WTC11 (cell line): ENCODE measurements around the gene SNU13.
"Not testable (repeated sequence)": the region's sequence is repeated elsewhere in the genome, so short reads cannot be mapped to it uniquely, and the experiment has no call there.

Experiments
- ETV6 ChIP-seq: sonication (generic); formaldehyde crosslinking; IDR thresholded peaks from 2 replicates; pipeline ENCODE4 v1.8.1; 2022; ENCODE audit warnings: mild to moderate bottlenecking, missing genetic modification reagents
- FOXJ3 ChIP-seq: sonication (generic); formaldehyde crosslinking; IDR thresholded peaks from 2 replicates; pipeline ENCODE4 v1.9.0; 2021; ENCODE audit warnings: missing genetic modification reagents, mild to moderate bottlenecking, borderline replicate concordance
- NR2C2 ChIP-seq: sonication (generic); formaldehyde crosslinking; IDR thresholded peaks from 2 replicates; pipeline ENCODE4 v1.8.0; 2022; ENCODE audit warnings: mild to moderate bottlenecking, missing genetic modification reagents
- TCF7 ChIP-seq: sonication (generic); formaldehyde crosslinking; IDR thresholded peaks from 2 replicates; pipeline ENCODE4 v1.8.0; 2022; ENCODE audit warnings: mild to moderate bottlenecking, low read depth, missing genetic modification reagents, moderate library complexity
- TF ChIP-seq, protein P1 (sequence below): fragments of 200-600 bp; IDR thresholded peaks from 2 replicates; pipeline ENCODE4 v1.8.0; 2022; ENCODE audit warnings: antibody characterized with exemption
- TF ChIP-seq, protein P2 (sequence below): sonication (generic); formaldehyde crosslinking; IDR thresholded peaks from 2 replicates; pipeline ENCODE4 v1.8.0; 2022; ENCODE audit warnings: mild to moderate bottlenecking, missing genetic modification reagents
- TF ChIP-seq, protein P3 (sequence below): sonication (generic); formaldehyde crosslinking; IDR thresholded peaks from 2 replicates; pipeline ENCODE4 v1.8.1; 2023; ENCODE audit warnings: mild to moderate bottlenecking, moderate library complexity, missing genetic modification reagents
- TF ChIP-seq, protein P4 (sequence below): sonication (generic); formaldehyde crosslinking; conservative IDR thresholded peaks from 2 replicates; pipeline ENCODE4 v1.8.1; 2022; ENCODE audit warnings: mild to moderate bottlenecking, missing genetic modification reagents
- TF ChIP-seq, protein P5 (sequence below): sonication (generic); formaldehyde crosslinking; IDR thresholded peaks from 2 replicates; pipeline ENCODE4 v1.8.1; 2023; ENCODE audit warnings: mild to moderate bottlenecking, missing genetic modification reagents, moderate library complexity

DNA sequence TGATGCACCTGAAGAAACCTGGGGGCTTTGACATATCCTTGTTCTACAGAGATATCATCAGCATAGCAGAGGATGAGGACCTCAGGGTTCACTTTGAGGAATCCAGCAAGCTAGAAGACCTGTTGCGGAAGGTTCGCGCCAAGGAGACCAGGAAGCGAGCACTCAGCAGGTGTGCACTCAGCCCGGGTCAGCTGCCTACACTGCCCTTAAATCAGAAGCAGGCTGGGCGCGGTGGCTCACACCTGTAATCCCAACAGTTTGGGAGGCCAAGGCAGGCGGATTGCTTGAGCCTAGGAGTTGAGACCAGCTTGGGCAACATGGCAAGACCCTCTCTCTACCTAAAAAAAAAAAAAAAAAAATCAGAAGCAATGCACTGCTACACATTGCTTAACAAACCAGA is 51.0 kb downstream of the SNU13 start:
- TF ChIP-seq, protein P1, sequence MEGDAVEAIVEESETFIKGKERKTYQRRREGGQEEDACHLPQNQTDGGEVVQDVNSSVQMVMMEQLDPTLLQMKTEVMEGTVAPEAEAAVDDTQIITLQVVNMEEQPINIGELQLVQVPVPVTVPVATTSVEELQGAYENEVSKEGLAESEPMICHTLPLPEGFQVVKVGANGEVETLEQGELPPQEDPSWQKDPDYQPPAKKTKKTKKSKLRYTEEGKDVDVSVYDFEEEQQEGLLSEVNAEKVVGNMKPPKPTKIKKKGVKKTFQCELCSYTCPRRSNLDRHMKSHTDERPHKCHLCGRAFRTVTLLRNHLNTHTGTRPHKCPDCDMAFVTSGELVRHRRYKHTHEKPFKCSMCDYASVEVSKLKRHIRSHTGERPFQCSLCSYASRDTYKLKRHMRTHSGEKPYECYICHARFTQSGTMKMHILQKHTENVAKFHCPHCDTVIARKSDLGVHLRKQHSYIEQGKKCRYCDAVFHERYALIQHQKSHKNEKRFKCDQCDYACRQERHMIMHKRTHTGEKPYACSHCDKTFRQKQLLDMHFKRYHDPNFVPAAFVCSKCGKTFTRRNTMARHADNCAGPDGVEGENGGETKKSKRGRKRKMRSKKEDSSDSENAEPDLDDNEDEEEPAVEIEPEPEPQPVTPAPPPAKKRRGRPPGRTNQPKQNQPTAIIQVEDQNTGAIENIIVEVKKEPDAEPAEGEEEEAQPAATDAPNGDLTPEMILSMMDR = not testable (repeated sequence)
- TF ChIP-seq NR2C2 (CRISPR knock-in tag); TCF7 (CRISPR knock-in tag); ETV6; FOXJ3 (CRISPR knock-in tag): not testable (repeated sequence)
- TF ChIP-seq, protein P2, sequence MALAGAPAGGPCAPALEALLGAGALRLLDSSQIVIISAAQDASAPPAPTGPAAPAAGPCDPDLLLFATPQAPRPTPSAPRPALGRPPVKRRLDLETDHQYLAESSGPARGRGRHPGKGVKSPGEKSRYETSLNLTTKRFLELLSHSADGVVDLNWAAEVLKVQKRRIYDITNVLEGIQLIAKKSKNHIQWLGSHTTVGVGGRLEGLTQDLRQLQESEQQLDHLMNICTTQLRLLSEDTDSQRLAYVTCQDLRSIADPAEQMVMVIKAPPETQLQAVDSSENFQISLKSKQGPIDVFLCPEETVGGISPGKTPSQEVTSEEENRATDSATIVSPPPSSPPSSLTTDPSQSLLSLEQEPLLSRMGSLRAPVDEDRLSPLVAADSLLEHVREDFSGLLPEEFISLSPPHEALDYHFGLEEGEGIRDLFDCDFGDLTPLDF (CRISPR knock-in tag) = not testable (repeated sequence)
- TF ChIP-seq, protein P3, sequence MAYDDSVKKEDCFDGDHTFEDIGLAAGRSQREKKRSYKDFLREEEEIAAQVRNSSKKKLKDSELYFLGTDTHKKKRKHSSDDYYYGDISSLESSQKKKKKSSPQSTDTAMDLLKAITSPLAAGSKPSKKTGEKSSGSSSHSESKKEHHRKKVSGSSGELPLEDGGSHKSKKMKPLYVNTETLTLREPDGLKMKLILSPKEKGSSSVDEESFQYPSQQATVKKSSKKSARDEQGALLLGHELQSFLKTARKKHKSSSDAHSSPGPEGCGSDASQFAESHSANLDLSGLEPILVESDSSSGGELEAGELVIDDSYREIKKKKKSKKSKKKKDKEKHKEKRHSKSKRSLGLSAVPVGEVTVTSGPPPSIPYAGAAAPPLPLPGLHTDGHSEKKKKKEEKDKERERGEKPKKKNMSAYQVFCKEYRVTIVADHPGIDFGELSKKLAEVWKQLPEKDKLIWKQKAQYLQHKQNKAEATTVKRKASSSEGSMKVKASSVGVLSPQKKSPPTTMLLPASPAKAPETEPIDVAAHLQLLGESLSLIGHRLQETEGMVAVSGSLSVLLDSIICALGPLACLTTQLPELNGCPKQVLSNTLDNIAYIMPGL (CRISPR knock-in tag) = not testable (repeated sequence)
- TF ChIP-seq, protein P4, sequence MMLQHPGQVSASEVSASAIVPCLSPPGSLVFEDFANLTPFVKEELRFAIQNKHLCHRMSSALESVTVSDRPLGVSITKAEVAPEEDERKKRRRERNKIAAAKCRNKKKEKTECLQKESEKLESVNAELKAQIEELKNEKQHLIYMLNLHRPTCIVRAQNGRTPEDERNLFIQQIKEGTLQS = not testable (repeated sequence)
- TF ChIP-seq, protein P5, sequence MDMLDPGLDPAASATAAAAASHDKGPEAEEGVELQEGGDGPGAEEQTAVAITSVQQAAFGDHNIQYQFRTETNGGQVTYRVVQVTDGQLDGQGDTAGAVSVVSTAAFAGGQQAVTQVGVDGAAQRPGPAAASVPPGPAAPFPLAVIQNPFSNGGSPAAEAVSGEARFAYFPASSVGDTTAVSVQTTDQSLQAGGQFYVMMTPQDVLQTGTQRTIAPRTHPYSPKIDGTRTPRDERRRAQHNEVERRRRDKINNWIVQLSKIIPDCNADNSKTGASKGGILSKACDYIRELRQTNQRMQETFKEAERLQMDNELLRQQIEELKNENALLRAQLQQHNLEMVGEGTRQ (CRISPR knock-in tag) = not testable (repeated sequence)
